Uterus (tissue), 4 donors: ENCODE data around the gene ZMYND8. TPM values are rescaled to one million over a fixed set of nuclear protein-coding genes. Genes with fewer than 3 reads are reported as not detected.

ENCODE experiments used
- DNase-seq, 2 donors: peaks; one replicate each; pipeline ENCODE4 v3.0.0-alpha.2; 2019 to 2020
- H3K27ac ChIP-seq, 2 donors: fragments of 200-600 bp; sonication (generic); 1 replicate in 1 of 2; 2 replicates in 1 of 2; pipeline ENCODE4 v1.5.1; 2016 to 2018
- H3K27me3 ChIP-seq, 2 donors: fragments of 200-600 bp; sonication (generic); one replicate each; pipeline ENCODE4 v1.5.1; 2018 to 2019; ENCODE audit warnings: control low read depth in 1 of 2
- H3K36me3 ChIP-seq, 2 donors: fragments of 200-600 bp; sonication (generic); one replicate each; pipeline ENCODE4 v1.5.1; 2019; ENCODE audit warnings: control low read depth in 1 of 2
- H3K4me1 ChIP-seq, 2 donors: fragments of 200-600 bp; sonication (generic); one replicate each; pipeline ENCODE4 v1.5.1; 2018 to 2019; ENCODE audit warnings: control low read depth in 1 of 2
- H3K4me3 ChIP-seq, 2 donors: fragments of 200-600 bp; sonication (generic); 1 replicate in 1 of 2; 2 replicates in 1 of 2; pipeline ENCODE4 v1.5.1; 2018 to 2019; ENCODE audit warnings: mild to moderate bottlenecking in 1 of 2
- H3K9me3 ChIP-seq, 2 donors: fragments of 200-600 bp; sonication (generic); one replicate each; pipeline ENCODE4 v1.5.1; 2019; ENCODE audit warnings: control low read depth in 1 of 2
- CTCF ChIP-seq, 4 experiments: fragments of 200-600 bp in 2 of 4; fragments of 450-650 bp in 2 of 4; sonication (generic) in 2 of 4; IDR thresholded peaks; one replicate each; pipeline ENCODE4 v1.5.1; 2016 to 2019; ENCODE audit warnings: antibody characterized with exemption in 4 of 4, mild to moderate bottlenecking in 2 of 4, moderate library complexity in 1 of 4
- POLR2A ChIP-seq, 2 donors: fragments of 450-650 bp; IDR thresholded peaks; one replicate each; pipeline ENCODE4 v1.6.1; 2016; ENCODE audit warnings: antibody characterized with exemption in 2 of 2, mild to moderate bottlenecking in 1 of 2, moderate library complexity in 1 of 2
- intact Hi-C: fragments of 100-400 bp; cut with DNase I; formaldehyde crosslinking; loops from one replicate; pipeline ENCODE4 v1.15.1; 2023; ENCODE audit warnings: low total_unique reads
- total RNA-seq, 4 donors: library from RNA; depleted of rRNA in 3 of 4; stranded (reverse); fragments of >200 nt in 3 of 4; gene quantifications; one replicate each; pipeline versions ENCODE4 v1.1.0 to v1.2.4, GENCODE V29; 2014 to 2023
- donor health status: DM: yes; HTN: yes; CAD: no.

The ZMYND8 gene
- total RNA-seq, 4 donors from 2014 or later = 10.2 to 26.7 (median 16.0) TPM

- H3K36me3 ChIP-seq = no peaks in the 10 kb centered on the region
- no peak for DNase-seq
Measured at GRCh38 chr20:47237715-47238114, 118.8 kb downstream of the ZMYND8 start.

GRCh38 chr20:47236639-47236900, 119.9 kb downstream of the ZMYND8 start:
- no peaks in the 10 kb centered on the region for H3K4me1 ChIP-seq
- H3K27ac ChIP-seq = no peak overlapping the region
- intact Hi-C loops = no loop called here
- no peak for TF ChIP-seq POLR2A (IDR thresholded peaks at IDR 0.05)
- TF ChIP-seq CTCF (IDR thresholded peaks at IDR 0.05) = no peak
- no peak overlapping the region for H3K4me3 ChIP-seq
- H3K27me3 ChIP-seq = no peaks in the 10 kb centered on the region
- no peaks in the 10 kb centered on the region for H3K36me3 ChIP-seq
- DNase-seq = no peak
- H3K9me3 ChIP-seq = no peaks in the 10 kb centered on the region

More at GRCh38 chr20:47237715-47238114, 118.8 kb downstream of the ZMYND8 start:
- Histone ChIP-seq H3K4me1 (no peaks in the 10 kb centered on the region), H3K27ac (no peak overlapping the region), H3K27me3 (no peaks in the 10 kb centered on the region), H3K9me3 (no peaks in the 10 kb centered on the region), H3K4me3 (no peak overlapping the region)
- TF ChIP-seq POLR2A (IDR thresholded peaks at IDR 0.05) (no peak), CTCF (IDR thresholded peaks at IDR 0.05) (no peak)
- intact Hi-C loops = no loop called here

GRCh38 chr20:47235853-47236638, 120.5 kb downstream of the ZMYND8 start:
- H3K36me3 ChIP-seq = no peaks in the 10 kb centered on the region
- TF ChIP-seq POLR2A (IDR thresholded peaks at IDR 0.05) (no peak), CTCF (IDR thresholded peaks at IDR 0.05) (no peak)
- no peaks in the 10 kb centered on the region for H3K27me3 ChIP-seq
- DNase-seq = no peak
- no peaks in the 10 kb centered on the region for H3K9me3 ChIP-seq
- intact Hi-C loops = no loop called here
- H3K4me1 ChIP-seq = no peaks in the 10 kb centered on the region
- no peak overlapping the region for H3K4me3 ChIP-seq
- no peak overlapping the region for H3K27ac ChIP-seq

GRCh38 chr20:47235111-47235510, 121.4 kb downstream of the ZMYND8 start:
- Histone ChIP-seq H3K9me3 (no peaks in the 10 kb centered on the region), H3K27ac (no peak overlapping the region), H3K4me3 (no peak overlapping the region), H3K27me3 (no peaks in the 10 kb centered on the region), H3K4me1 (no peaks in the 10 kb centered on the region), H3K36me3 (no peaks in the 10 kb centered on the region)
- DNase-seq = no peak
- intact Hi-C loops = no loop called here
- no peak for TF ChIP-seq CTCF (IDR thresholded peaks at IDR 0.05)
- TF ChIP-seq POLR2A (IDR thresholded peaks at IDR 0.05) = no peak

- TF ChIP-seq POLR2A (IDR thresholded peaks at IDR 0.05) (no peak), CTCF (IDR thresholded peaks at IDR 0.05) (no peak)
- Histone ChIP-seq H3K27me3 (no peaks in the 10 kb centered on the region), H3K4me1 (no peaks in the 10 kb centered on the region), H3K4me3 (no peak overlapping the region), H3K27ac (no peak overlapping the region), H3K36me3 (no peaks in the 10 kb centered on the region), H3K9me3 (no peaks in the 10 kb centered on the region)
- DNase-seq = no peak
- intact Hi-C loops = no loop called here
Measured at GRCh38 chr20:47233333-47234188, 122.9 kb downstream of the ZMYND8 start.
